Measurements from ENCODE around the gene POU3F1. TPM values are rescaled to one million over a fixed set of nuclear protein-coding genes. Genes with fewer than 3 reads are reported as not detected.

The POU3F1 gene
- total RNA-seq, 1 donor = under 0.01 TPM

DNA sequence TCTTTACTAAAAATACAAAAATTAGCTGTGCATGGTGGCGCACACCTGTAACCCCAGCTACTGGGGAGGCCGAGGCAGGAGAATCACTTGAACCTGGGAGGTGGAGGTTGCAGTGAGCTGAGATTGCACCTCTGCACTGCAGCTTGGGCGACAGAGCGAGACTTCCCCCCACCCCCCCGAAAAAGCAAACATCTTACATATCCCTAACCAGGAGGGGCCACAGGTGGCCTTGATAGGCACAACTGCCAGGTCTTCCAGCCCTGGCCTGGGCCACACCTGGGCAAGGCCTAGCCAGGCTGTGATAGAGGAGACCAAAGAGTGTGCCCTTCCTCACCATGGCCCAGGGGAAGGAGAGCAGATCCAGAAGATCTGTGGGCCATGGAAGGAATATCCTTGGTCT lies 28.6 kb upstream of the POU3F1 start:
- no peaks in the 10 kb centered on the region for H3K9me3 ChIP-seq (ENCODE audit: low read depth, low read length)
- TF ChIP-seq, protein P1, sequence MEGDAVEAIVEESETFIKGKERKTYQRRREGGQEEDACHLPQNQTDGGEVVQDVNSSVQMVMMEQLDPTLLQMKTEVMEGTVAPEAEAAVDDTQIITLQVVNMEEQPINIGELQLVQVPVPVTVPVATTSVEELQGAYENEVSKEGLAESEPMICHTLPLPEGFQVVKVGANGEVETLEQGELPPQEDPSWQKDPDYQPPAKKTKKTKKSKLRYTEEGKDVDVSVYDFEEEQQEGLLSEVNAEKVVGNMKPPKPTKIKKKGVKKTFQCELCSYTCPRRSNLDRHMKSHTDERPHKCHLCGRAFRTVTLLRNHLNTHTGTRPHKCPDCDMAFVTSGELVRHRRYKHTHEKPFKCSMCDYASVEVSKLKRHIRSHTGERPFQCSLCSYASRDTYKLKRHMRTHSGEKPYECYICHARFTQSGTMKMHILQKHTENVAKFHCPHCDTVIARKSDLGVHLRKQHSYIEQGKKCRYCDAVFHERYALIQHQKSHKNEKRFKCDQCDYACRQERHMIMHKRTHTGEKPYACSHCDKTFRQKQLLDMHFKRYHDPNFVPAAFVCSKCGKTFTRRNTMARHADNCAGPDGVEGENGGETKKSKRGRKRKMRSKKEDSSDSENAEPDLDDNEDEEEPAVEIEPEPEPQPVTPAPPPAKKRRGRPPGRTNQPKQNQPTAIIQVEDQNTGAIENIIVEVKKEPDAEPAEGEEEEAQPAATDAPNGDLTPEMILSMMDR (IDR thresholded peaks at IDR 0.05; ENCODE audit: extremely low read depth, low read depth, low read length) = no peak

DNA sequence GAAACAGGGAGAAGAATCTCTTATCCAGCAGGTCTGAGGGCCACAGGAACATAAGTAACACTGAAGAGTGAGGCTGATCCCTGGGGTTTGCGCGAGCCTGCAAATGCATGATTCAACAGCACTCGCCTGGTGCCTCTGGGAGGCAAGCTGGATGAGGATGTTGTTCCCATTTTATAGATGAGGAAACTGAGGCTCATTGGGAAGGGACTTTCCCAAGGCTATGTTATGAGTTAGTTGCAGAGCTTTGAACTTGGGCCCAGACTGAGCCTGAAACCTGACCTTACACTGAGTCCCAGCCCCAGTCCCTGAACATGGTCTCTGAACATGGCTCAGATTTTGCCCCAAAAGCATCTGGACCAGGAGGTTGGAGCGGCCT lies 27.7 kb upstream of the POU3F1 start:
- no peak overlapping the region for H3K27ac ChIP-seq (ENCODE audit: low read depth, low read length)
- no peaks in the 10 kb centered on the region for H3K4me1 ChIP-seq (ENCODE audit: insufficient read depth, low read length)
- no peaks in the 10 kb centered on the region for H3K9me3 ChIP-seq (ENCODE audit: low read depth, low read length)
- H3K36me3 ChIP-seq (ENCODE audit: insufficient read depth, low read length) = no peaks in the 10 kb centered on the region
- no peak for DNase-seq (ENCODE audit: insufficient read length, low spot score, missing footprints)
- no peak overlapping the region for H3K4me3 ChIP-seq (ENCODE audit: insufficient read depth, low read length)
- H2AFZ ChIP-seq (ENCODE audit: low read length) = no peak overlapping the region
- no peaks in the 10 kb centered on the region for H3K79me2 ChIP-seq (ENCODE audit: insufficient read depth, low read length)
- peaks cover 5% of the 10 kb centered on the region for H3K27me3 ChIP-seq (ENCODE audit: insufficient read depth, low read length)
- no peak overlapping the region for H3K4me2 ChIP-seq (ENCODE audit: insufficient read depth, low read length)
- no peaks in the 10 kb centered on the region for H4K20me1 ChIP-seq (ENCODE audit: insufficient read depth, low read length)
- TF ChIP-seq, protein P1 (IDR thresholded peaks at IDR 0.05; ENCODE audit: extremely low read depth, low read depth, low read length) = no peak

More for the DNA sequence above, 28.6 kb upstream of the POU3F1 start:
- H2AFZ ChIP-seq (ENCODE audit: low read length) = no peak overlapping the region
- H3K27ac ChIP-seq (ENCODE audit: low read depth, low read length) = no peak overlapping the region
- H3K36me3 ChIP-seq (ENCODE audit: insufficient read depth, low read length) = no peaks in the 10 kb centered on the region
- no peak overlapping the region for H3K4me3 ChIP-seq (ENCODE audit: insufficient read depth, low read length)
- H3K27me3 ChIP-seq (ENCODE audit: insufficient read depth, low read length) = no peaks in the 10 kb centered on the region
- DNase-seq (ENCODE audit: insufficient read length, low spot score, missing footprints) = no peak
- no peaks in the 10 kb centered on the region for H3K79me2 ChIP-seq (ENCODE audit: insufficient read depth, low read length)
- no peaks in the 10 kb centered on the region for H3K4me1 ChIP-seq (ENCODE audit: insufficient read depth, low read length)
- no peak overlapping the region for H3K4me2 ChIP-seq (ENCODE audit: insufficient read depth, low read length)
- H4K20me1 ChIP-seq (ENCODE audit: insufficient read depth, low read length) = no peaks in the 10 kb centered on the region

DNA sequence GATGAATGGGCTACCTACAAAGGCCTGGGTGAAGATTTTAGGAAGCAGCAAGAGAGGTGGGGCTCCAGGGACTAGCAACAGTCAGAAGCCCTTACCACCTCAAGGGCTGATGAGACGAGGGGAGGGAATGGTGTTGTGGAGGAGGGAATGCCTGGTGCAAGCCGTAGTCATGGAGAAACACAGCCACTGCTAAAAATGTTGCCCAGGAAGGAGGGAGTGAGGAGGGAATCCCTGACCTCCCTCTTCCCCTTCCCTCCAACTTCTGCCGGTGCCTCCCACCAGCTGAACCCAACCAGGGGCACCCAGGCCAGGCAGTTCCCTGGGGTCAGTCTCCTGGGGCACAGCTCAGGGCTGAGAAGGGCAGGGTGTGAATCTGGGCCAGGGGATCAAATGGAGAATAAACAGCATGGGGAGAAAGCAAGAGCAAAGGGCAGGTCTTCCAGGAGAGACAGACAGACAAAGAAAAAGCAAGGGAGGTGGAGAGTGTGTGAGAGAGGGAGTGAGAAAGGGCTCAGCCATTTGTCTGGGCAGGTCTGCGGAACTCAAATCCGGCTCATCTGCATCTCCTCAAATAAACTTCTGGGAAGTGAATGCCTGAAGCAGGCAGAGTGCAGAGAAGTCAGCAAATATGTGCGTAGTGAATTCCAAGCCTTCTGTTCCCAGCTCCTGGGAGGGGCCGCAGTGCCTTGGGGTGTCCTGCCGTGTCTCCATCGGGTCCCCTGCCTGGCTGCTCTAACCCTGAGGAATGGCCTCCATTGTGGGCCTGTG lies 27.1 kb upstream of the POU3F1 start:
- Histone ChIP-seq H3K36me3 (ENCODE audit: insufficient read depth, low read length) (no peaks in the 10 kb centered on the region), H3K79me2 (ENCODE audit: insufficient read depth, low read length) (no peaks in the 10 kb centered on the region), H3K9me3 (ENCODE audit: low read depth, low read length) (no peaks in the 10 kb centered on the region), H2AFZ (ENCODE audit: low read length) (no peak overlapping the region), H3K4me2 (ENCODE audit: insufficient read depth, low read length) (no peak overlapping the region), H3K27me3 (ENCODE audit: insufficient read depth, low read length) (peaks cover 5% of the 10 kb centered on the region), H3K27ac (ENCODE audit: low read depth, low read length) (no peak overlapping the region), H3K4me3 (ENCODE audit: insufficient read depth, low read length) (no peak overlapping the region), H4K20me1 (ENCODE audit: insufficient read depth, low read length) (no peaks in the 10 kb centered on the region), H3K4me1 (ENCODE audit: insufficient read depth, low read length) (no peaks in the 10 kb centered on the region)
- DNase-seq (ENCODE audit: insufficient read length, low spot score, missing footprints) = no peak
- TF ChIP-seq, protein P1 (IDR thresholded peaks at IDR 0.05; ENCODE audit: extremely low read depth, low read depth, low read length) = no peak

DNA sequence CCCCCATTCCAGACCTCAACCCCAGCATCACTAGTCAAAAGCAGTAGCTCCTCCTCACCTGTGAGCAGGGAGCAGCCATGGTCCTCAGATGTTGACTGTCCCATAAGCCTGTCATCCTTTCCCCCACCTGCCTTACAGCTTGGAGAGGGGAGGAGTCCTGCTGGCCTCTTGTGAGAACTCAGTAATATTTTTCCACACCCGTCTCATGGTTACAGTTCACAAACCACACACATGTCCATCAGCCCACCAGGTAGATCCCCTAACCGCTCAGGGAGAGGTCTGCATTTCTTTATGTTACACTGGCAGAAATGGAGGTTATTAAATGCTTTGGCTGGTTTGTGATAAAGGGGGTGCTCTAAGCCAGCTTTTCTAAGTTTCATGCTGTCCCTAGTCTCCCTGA lies 26.3 kb upstream of the POU3F1 start:
- no peaks in the 10 kb centered on the region for H4K20me1 ChIP-seq (ENCODE audit: insufficient read depth, low read length)
- no peaks in the 10 kb centered on the region for H3K4me1 ChIP-seq (ENCODE audit: insufficient read depth, low read length)
- H3K9me3 ChIP-seq (ENCODE audit: low read depth, low read length) = no peaks in the 10 kb centered on the region
- TF ChIP-seq, protein P1 (IDR thresholded peaks at IDR 0.05; ENCODE audit: extremely low read depth, low read depth, low read length) = no peak
- peaks cover 13% of the 10 kb centered on the region for H3K27me3 ChIP-seq (ENCODE audit: insufficient read depth, low read length)
- no peaks in the 10 kb centered on the region for H3K36me3 ChIP-seq (ENCODE audit: insufficient read depth, low read length)
- H3K4me2 ChIP-seq (ENCODE audit: insufficient read depth, low read length) = no peak overlapping the region
- H3K79me2 ChIP-seq (ENCODE audit: insufficient read depth, low read length) = no peaks in the 10 kb centered on the region
- H3K4me3 ChIP-seq (ENCODE audit: insufficient read depth, low read length) = no peak overlapping the region
- H2AFZ ChIP-seq (ENCODE audit: low read length) = no peak overlapping the region
- no peak overlapping the region for H3K27ac ChIP-seq (ENCODE audit: low read depth, low read length)
- no peak for DNase-seq (ENCODE audit: insufficient read length, low spot score, missing footprints)

Data from osteoblast (primary cell).